Measurements from ENCODE around the gene RAB35.

- TF ChIP-seq TAF1 (IDR thresholded peaks at IDR 0.05; ENCODE audit: low read depth) (no peak), EP300 (IDR thresholded peaks at IDR 0.05; ENCODE audit: borderline replicate concordance) (no peak), REST (IDR thresholded peaks at IDR 0.05; ENCODE audit: low read depth) (no peak), NFIC (IDR thresholded peaks at IDR 0.05) (no peak), MAX (IDR thresholded peaks at IDR 0.05) (no peak), CEBPB (IDR thresholded peaks at IDR 0.05) (no peak), CREB1 (IDR thresholded peaks at IDR 0.05; ENCODE audit: low read depth) (no peak), RAD21 (IDR thresholded peaks at IDR 0.05; ENCODE audit: low read depth) (no peak), TCF12 (IDR thresholded peaks at IDR 0.05; ENCODE audit: low read depth) (no peak), YY1 (IDR thresholded peaks at IDR 0.05; ENCODE audit: low read depth) (no peak), USF1 (IDR thresholded peaks at IDR 0.05) (no peak), FOXM1 (IDR thresholded peaks at IDR 0.05; ENCODE audit: borderline replicate concordance, low read depth) (no peak), EGR1 (IDR thresholded peaks at IDR 0.05) (no peak)
Observed at GRCh38 chr12:120118321-120119061, 1.9 kb upstream of the RAB35 start.

Data from Ishikawa (cell line).